T-cell (primary cell): Measurements from ENCODE around the gene AHNAK2. TPM values are rescaled to one million over a fixed set of nuclear protein-coding genes. Genes with fewer than 3 reads are reported as not detected.

Experiments
- ATAC-seq, 4 experiments: fragments of 200-7000 bp in 3 of 4; fragments of 150-1000 bp in 1 of 4; cut with Tn5 transposase; replicated peaks in 1 of 4; 1 replicate in 3 of 4; 2 replicates in 1 of 4; pipeline ENCODE4 v1.10.0; 2021; ENCODE audit warnings: moderate library complexity in 3 of 4, mild to moderate bottlenecking in 2 of 4, moderate number of reproducible peaks in 1 of 4
- CTCF ChIA-PET, 2 donors: fragments of 300-600 bp; sonication (Branson Sonifier 250); formaldehyde crosslinking; loops; one replicate each; lab custom pipeline; 2022; ENCODE audit warnings: antibody characterized with exemption in 2 of 2; lab: Charles Lee
- POLR2A ChIA-PET, 2 donors: fragments of 300-600 bp; sonication (Branson Sonifier 250); formaldehyde crosslinking; loops; one replicate each; lab custom pipeline; 2022; ENCODE audit warnings: antibody characterized with exemption in 2 of 2; lab: Charles Lee
- DNase-seq, 35 experiments: peaks; one replicate each; pipeline versions ENCODE4 v3.0.0 to v3.0.0-alpha.2; 2013 to 2023
- H3K27ac ChIP-seq: one replicate; pipeline ENCODE4 v1.5.1; 2013; ENCODE audit warnings: low read length
- H3K27me3 ChIP-seq, 2 experiments: replicated peaks in 1 of 2; 1 replicate in 1 of 2; 2 replicates in 1 of 2; pipeline versions ENCODE4 v1.6.1 to v1.7.0; 2013; ENCODE audit warnings: low read length in 1 of 2, mixed read lengths in 1 of 2; ENCODE audit not compliant: control insufficient read depth in 2 of 2, insufficient read depth in 2 of 2; ENCODE audit errors: extremely low read depth in 1 of 2
- H3K36me3 ChIP-seq, 2 donors: 1 replicate in 1 of 2; 2 replicates in 1 of 2; pipeline versions ENCODE4 v1.6.1 to v1.7.0; 2013; ENCODE audit warnings: low read length in 1 of 2; ENCODE audit not compliant: control insufficient read depth in 2 of 2, insufficient read depth in 1 of 2; ENCODE audit errors: extremely low read depth in 1 of 2
- H3K4me1 ChIP-seq, 2 experiments: 1 replicate in 1 of 2; 2 replicates in 1 of 2; pipeline versions ENCODE4 v1.6.1 to v1.7.0; 2013; ENCODE audit warnings: low read length in 2 of 2, mixed read lengths in 1 of 2; ENCODE audit not compliant: insufficient read depth in 2 of 2, control insufficient read depth in 1 of 2; ENCODE audit errors: extremely low read depth in 1 of 2
- H3K4me3 ChIP-seq, 2 donors: 1 replicate in 1 of 2; 2 replicates in 1 of 2; pipeline versions ENCODE4 v1.5.1 to v1.7.0; 2013; ENCODE audit warnings: mild to moderate bottlenecking in 2 of 2, low read length in 1 of 2, moderate library complexity in 1 of 2; ENCODE audit not compliant: control insufficient read depth in 1 of 2; ENCODE audit errors: extremely low read depth in 1 of 2
- H3K9me3 ChIP-seq: 2 replicates; pipeline ENCODE4 v1.7.0; 2013
- H3K27ac Mint-ChIP-seq, 2 donors: one replicate each; pipeline ENCODE4 v1.8.0; 2020 to 2021; ENCODE audit warnings: mild to moderate bottlenecking in 2 of 2, mixed read lengths in 2 of 2
- H3K27me3 Mint-ChIP-seq, 2 donors: one replicate each; pipeline ENCODE4 v1.8.0; 2021 to 2022; ENCODE audit warnings: mixed read lengths in 2 of 2
- H3K36me3 Mint-ChIP-seq: one replicate; pipeline ENCODE4 v1.8.0; 2021; ENCODE audit warnings: mixed read lengths
- H3K4me1 Mint-ChIP-seq, 3 donors: one replicate each; pipeline ENCODE4 v1.8.0; 2020 to 2022; ENCODE audit warnings: mixed read lengths in 3 of 3, mild to moderate bottlenecking in 1 of 3
- H3K4me3 Mint-ChIP-seq, 3 donors: one replicate each; pipeline ENCODE4 v1.8.0; 2020 to 2022; ENCODE audit warnings: mild to moderate bottlenecking in 3 of 3, mixed read lengths in 3 of 3, moderate library complexity in 3 of 3
- H3K9me3 Mint-ChIP-seq, 3 donors: one replicate each; pipeline ENCODE4 v1.8.0; 2020 to 2022; ENCODE audit warnings: mixed read lengths in 3 of 3
- WGBS: methylation state at CpG from one replicate; pipeline ENCODE4 v1.1.5; 2013; ENCODE audit warnings: missing lambda C conversion rate; ENCODE audit not compliant: insufficient coverage; 5-methylcytosine and 5-hydroxymethylcytosine counted together
- total RNA-seq, 35 experiments: library from RNA in 6 of 35; stranded (reverse) in 6 of 35; fragments of 120-200 nt in 1 of 35; gene quantifications; one replicate each; pipeline versions ENCODE4 v1.2.1 to v1.2.4 and lab custom pipeline; 2013 to 2026

The AHNAK2 gene
- total RNA-seq, 5 donors from 2014 or later (not counting 1 experiment from before 2014, with no cell fraction given) = 0.20 to 0.38 (median 0.22) TPM; not detected in 2

DNA sequence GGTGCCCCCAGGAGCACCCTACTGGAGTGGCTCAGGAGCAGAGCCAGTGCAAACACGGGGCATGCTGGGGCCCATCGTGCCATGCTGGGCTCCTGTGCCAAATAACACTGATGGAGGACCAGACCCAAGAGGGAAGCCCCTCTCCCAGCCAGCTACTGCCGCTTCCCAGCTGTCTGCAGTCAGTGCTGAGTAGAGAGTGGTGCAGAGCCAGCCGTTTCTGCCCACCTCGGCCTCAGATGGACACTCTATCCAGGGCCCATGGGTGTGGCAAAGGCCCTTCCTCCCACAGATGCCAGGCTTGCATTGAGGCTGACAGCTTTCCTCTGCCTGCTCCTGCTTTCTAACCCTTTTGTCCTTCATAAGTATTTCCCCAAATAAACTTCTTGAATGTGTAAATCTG is 20.6 kb upstream of the AHNAK2 start:
- no peaks in the 10 kb centered on the region for H3K4me1 Mint-ChIP-seq

DNA sequence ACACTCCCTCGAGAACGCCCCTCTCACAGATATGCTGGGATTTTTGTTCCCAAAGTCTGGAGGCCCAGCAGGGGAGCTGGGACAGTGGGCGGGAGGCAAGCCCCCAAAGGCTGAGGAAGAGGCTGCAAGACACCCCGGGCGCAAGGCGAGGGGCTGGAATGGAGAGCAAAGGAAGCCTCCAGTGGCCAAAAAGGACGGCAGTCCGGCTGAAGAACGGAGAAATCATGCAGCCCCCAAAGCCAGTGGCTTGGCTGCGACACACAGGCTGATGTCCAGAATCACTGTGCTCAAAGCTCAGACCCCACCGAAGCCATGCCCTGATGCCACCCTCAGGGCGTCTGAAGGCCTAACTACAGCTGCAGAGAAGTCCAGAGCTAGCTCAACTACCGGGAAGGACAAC is 18.3 kb upstream of the AHNAK2 start:
- H3K4me3 Mint-ChIP-seq = no peak overlapping the region
- CTCF ChIA-PET = interaction anchor here in 1 of 2 donors (0.7 kb wide), 1 partner anchor 49 kb away, joined by 3 read pairs; no protein-coding TSS in a partner anchor
- POLR2A ChIA-PET = no interaction called here
- H3K36me3 Mint-ChIP-seq = peaks cover 9% of the 10 kb centered on the region
- ATAC-seq (no peak), DNase-seq (no peak)
- WGBS = 95% methylated on average over 12 of the region's 13 CpGs
- no peaks in the 10 kb centered on the region for H3K27me3 ChIP-seq
- H3K4me1 ChIP-seq = no peaks in the 10 kb centered on the region
- no peaks in the 10 kb centered on the region for H3K4me1 Mint-ChIP-seq
- H3K36me3 ChIP-seq = no peaks in the 10 kb centered on the region
- H3K27ac Mint-ChIP-seq = no peak overlapping the region
- no peaks in the 10 kb centered on the region for H3K27me3 Mint-ChIP-seq
- H3K4me3 ChIP-seq = no peak overlapping the region
- no peaks in the 10 kb centered on the region for H3K9me3 Mint-ChIP-seq
- no peak overlapping the region for H3K27ac ChIP-seq
- H3K9me3 ChIP-seq = no peaks in the 10 kb centered on the region

More for the DNA sequence above, 20.6 kb upstream of the AHNAK2 start:
- CTCF ChIA-PET = interaction anchor here in 1 of 2 donors (0.5 kb wide), 1 partner anchor 14 kb away, joined by 3 read pairs; no protein-coding TSS in a partner anchor
- no peak for ATAC-seq
- H3K9me3 ChIP-seq = no peaks in the 10 kb centered on the region
- no peaks in the 10 kb centered on the region for H3K4me1 ChIP-seq
- Mint-ChIP-seq H3K36me3 (no peaks in the 10 kb centered on the region), H3K27ac (no peak overlapping the region), H3K27me3 (no peaks in the 10 kb centered on the region), H3K9me3 (no peaks in the 10 kb centered on the region), H3K4me3 (no peak overlapping the region)
- POLR2A ChIA-PET = interaction anchor here in 1 of 2 donors (0.9 kb wide), 1 partner anchor 12 kb away, joined by 3 read pairs; no protein-coding TSS in a partner anchor
- H3K4me3 ChIP-seq = no peak overlapping the region
- H3K27ac ChIP-seq = no peak overlapping the region
- 94% methylated on average over 3 of the region's 5 CpGs for WGBS
- no peak for DNase-seq
- no peaks in the 10 kb centered on the region for H3K27me3 ChIP-seq
- H3K36me3 ChIP-seq = no peaks in the 10 kb centered on the region

DNA sequence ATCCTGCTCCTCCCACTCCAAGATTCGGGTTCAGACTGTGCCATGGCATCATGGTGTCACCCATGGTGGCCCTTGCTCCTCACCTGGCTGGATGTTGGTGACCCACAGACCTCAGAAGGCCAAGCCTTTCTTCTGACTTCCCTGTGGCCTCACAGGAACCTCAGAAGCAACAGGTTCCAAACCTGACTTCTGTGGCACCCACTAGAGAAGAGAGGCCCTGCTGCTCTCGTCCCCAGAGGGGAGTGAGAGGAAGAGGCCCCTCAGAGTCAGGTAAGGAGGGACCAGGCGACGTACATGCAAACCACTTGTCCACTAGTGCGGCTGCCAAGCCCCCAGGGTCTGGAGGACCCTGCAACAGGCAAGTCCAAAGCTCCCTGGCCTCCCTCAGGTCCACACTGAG is 17.9 kb upstream of the AHNAK2 start:
- no peak for DNase-seq
- no peaks in the 10 kb centered on the region for H3K9me3 ChIP-seq
- Mint-ChIP-seq H3K4me3 (no peak overlapping the region), H3K9me3 (no peaks in the 10 kb centered on the region), H3K27me3 (no peaks in the 10 kb centered on the region), H3K36me3 (peaks cover 9% of the 10 kb centered on the region), H3K4me1 (no peaks in the 10 kb centered on the region), H3K27ac (no peak overlapping the region)
- CTCF ChIA-PET = interaction anchor here in 1 of 2 donors (0.6 to 0.7 kb wide), 2 partner anchors 49 to 364 kb away, joined by 3 to 6 read pairs; no protein-coding TSS in a partner anchor
- no peaks in the 10 kb centered on the region for H3K36me3 ChIP-seq
- no peak overlapping the region for H3K27ac ChIP-seq
- H3K4me3 ChIP-seq = no peak overlapping the region
- ATAC-seq = no peak
- no peaks in the 10 kb centered on the region for H3K27me3 ChIP-seq
- POLR2A ChIA-PET = no interaction called here
- WGBS = 75% methylated on average over 1 of the region's 5 CpGs
- no peaks in the 10 kb centered on the region for H3K4me1 ChIP-seq

DNA sequence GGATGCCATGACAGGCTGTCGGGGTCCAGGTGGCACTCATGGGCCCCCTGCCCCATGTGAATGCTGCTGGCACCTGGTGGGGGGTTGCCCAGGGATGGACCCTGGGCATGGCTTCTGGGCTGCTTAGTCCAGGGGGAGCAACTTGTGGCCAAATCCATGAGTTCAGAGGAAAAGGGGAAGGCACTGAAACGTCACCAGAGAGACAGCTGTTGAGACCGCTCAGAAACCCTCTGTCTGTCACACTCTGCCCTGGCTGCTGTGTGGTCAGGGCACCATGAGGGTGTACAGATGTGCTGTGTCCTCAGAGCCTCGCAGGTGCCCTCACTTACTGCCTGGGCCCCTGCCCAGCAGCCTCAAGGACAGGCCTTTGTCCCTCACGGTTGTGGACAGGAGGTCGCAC is 16.8 kb upstream of the AHNAK2 start:
- Histone ChIP-seq H3K27me3 (no peaks in the 10 kb centered on the region), H3K9me3 (no peaks in the 10 kb centered on the region), H3K27ac (no peak overlapping the region), H3K4me1 (no peaks in the 10 kb centered on the region), H3K4me3 (no peak overlapping the region), H3K36me3 (no peaks in the 10 kb centered on the region)
- Mint-ChIP-seq H3K27me3 (no peaks in the 10 kb centered on the region), H3K4me1 (no peaks in the 10 kb centered on the region), H3K4me3 (no peak overlapping the region), H3K36me3 (peaks cover 9% of the 10 kb centered on the region), H3K9me3 (no peaks in the 10 kb centered on the region), H3K27ac (no peak overlapping the region)
- ATAC-seq (no peak), DNase-seq (no peak)
- 96% methylated on average over 6 of the region's 6 CpGs for WGBS
- ChIA-PET CTCF (no interaction called here), POLR2A (interaction anchor here in 1 of 2 donors (0.5 kb wide), 1 partner anchor 86 kb away, joined by 4 read pairs; no protein-coding TSS in a partner anchor)

- ChIA-PET POLR2A (no interaction called here), CTCF (no interaction called here)
- ATAC-seq (no peak), DNase-seq (no peak)
- Histone ChIP-seq H3K27ac (no peak overlapping the region), H3K4me3 (no peak overlapping the region), H3K4me1 (no peaks in the 10 kb centered on the region), H3K9me3 (no peaks in the 10 kb centered on the region), H3K36me3 (no peaks in the 10 kb centered on the region), H3K27me3 (peaks cover 0 to 8% of the 10 kb centered on the region in 2 experiments)
- H3K27ac Mint-ChIP-seq = no peak overlapping the region
- WGBS = 85% methylated on average over 21 of the region's 22 CpGs
- no peak overlapping the region for H3K4me3 Mint-ChIP-seq
- H3K36me3 Mint-ChIP-seq = peaks cover 9% of the 10 kb centered on the region
- H3K27me3 Mint-ChIP-seq = no peaks in the 10 kb centered on the region
- no peaks in the 10 kb centered on the region for H3K4me1 Mint-ChIP-seq
- no peaks in the 10 kb centered on the region for H3K9me3 Mint-ChIP-seq
These were observed 15.8 kb upstream of the AHNAK2 start for GRCh38 chr14:104993808-104994591.

- no peaks in the 10 kb centered on the region for H3K9me3 ChIP-seq
- Mint-ChIP-seq H3K9me3 (no peaks in the 10 kb centered on the region), H3K27me3 (no peaks in the 10 kb centered on the region), H3K36me3 (peaks cover 9% of the 10 kb centered on the region), H3K4me3 (no peak overlapping the region), H3K27ac (no peak overlapping the region), H3K4me1 (no peaks in the 10 kb centered on the region)
- H3K36me3 ChIP-seq = no peaks in the 10 kb centered on the region
- ChIA-PET CTCF (no interaction called here), POLR2A (no interaction called here)
- no peak overlapping the region for H3K27ac ChIP-seq
- no peak for DNase-seq
- no peak for ATAC-seq
- H3K27me3 ChIP-seq = peaks cover 0 to 9% of the 10 kb centered on the region in 2 experiments
- 92% methylated on average over 2 of the region's 12 CpGs for WGBS
- no peaks in the 10 kb centered on the region for H3K4me1 ChIP-seq
- no peak overlapping the region for H3K4me3 ChIP-seq
These were observed 15.1 kb upstream of the AHNAK2 start for GRCh38 chr14:104993306-104993705.
